ENCODE data around the gene CYP1A2. TPM values are rescaled to one million over a fixed set of nuclear protein-coding genes. Genes with fewer than 3 reads are reported as not detected.
A peak's percentile ranks its signal among the peaks of the same experiment; 100 is the strongest.

The CYP1A2 gene
- total and polyA plus RNA-seq, 9 of the 15 experiments (the other 6 are each of a cell fraction or from before 2014, with no cell fraction given) = not detected

DNA sequence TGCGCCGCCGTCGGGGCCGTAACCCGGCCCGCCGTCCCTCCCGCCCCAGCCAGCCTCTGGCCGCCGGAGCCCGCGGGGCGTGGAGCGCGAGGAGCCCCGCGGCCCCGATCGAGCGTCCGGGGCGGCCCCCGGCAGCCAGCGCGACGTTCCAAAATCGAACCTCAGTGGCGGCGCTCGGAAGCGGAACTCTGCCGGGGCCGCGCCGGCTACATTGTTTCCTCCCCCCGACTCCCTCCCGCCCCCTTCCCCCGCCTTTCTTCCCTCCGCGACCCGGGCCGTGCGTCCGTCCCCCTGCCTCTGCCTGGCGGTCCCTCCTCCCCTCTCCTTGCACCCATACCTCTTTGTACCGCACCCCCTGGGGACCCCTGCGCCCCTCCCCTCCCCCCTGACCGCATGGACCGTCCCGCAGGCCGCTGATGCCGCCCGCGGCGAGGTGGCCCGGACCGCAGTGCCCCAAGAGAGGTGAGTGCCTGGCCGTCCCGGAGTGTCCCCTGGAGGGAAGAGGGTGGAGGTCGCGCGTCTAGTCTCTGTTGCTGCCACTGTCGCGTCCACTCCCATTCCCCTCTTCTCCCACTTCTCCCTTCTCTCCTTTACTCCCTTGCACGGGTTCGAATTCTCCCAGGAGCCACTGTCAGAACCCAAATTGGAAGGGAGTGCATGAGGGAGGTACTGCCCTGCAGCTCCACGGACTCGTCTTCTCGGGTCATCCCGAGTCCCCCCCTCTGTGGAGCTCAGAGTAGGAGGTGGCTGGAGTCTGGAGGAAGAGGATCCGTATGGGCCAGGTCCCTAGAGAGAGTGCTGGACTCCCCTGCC, 33.8 kb downstream of the CYP1A2 start (continued):
- TF ChIP-seq TCFL5 (CRISPR knock-in tag; conservative IDR thresholded peaks at IDR 0.05) = no peak
- TF ChIP-seq, protein P1, sequence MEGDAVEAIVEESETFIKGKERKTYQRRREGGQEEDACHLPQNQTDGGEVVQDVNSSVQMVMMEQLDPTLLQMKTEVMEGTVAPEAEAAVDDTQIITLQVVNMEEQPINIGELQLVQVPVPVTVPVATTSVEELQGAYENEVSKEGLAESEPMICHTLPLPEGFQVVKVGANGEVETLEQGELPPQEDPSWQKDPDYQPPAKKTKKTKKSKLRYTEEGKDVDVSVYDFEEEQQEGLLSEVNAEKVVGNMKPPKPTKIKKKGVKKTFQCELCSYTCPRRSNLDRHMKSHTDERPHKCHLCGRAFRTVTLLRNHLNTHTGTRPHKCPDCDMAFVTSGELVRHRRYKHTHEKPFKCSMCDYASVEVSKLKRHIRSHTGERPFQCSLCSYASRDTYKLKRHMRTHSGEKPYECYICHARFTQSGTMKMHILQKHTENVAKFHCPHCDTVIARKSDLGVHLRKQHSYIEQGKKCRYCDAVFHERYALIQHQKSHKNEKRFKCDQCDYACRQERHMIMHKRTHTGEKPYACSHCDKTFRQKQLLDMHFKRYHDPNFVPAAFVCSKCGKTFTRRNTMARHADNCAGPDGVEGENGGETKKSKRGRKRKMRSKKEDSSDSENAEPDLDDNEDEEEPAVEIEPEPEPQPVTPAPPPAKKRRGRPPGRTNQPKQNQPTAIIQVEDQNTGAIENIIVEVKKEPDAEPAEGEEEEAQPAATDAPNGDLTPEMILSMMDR (IDR thresholded peaks at IDR 0.05 in 2 of 3, conservative IDR thresholded peaks at IDR 0.05 in 1 of 3; ENCODE audit: insufficient read depth in 2 of 3, low read depth in 1 of 3, low read length in 3 of 3) = no peak
- TF ChIP-seq TBP (optimal IDR thresholded peaks at IDR 0.05; ENCODE audit: low read depth, low read length) = no peak
- TF ChIP-seq CXXC5 (CRISPR knock-in tag; IDR thresholded peaks at IDR 0.05) = no peak
- TF ChIP-seq PCBP1 (IDR thresholded peaks at IDR 0.05; ENCODE audit: low read depth, low read length, poor library complexity, severe bottlenecking) = peak; percentile 29
- TF ChIP-seq, protein P2, sequence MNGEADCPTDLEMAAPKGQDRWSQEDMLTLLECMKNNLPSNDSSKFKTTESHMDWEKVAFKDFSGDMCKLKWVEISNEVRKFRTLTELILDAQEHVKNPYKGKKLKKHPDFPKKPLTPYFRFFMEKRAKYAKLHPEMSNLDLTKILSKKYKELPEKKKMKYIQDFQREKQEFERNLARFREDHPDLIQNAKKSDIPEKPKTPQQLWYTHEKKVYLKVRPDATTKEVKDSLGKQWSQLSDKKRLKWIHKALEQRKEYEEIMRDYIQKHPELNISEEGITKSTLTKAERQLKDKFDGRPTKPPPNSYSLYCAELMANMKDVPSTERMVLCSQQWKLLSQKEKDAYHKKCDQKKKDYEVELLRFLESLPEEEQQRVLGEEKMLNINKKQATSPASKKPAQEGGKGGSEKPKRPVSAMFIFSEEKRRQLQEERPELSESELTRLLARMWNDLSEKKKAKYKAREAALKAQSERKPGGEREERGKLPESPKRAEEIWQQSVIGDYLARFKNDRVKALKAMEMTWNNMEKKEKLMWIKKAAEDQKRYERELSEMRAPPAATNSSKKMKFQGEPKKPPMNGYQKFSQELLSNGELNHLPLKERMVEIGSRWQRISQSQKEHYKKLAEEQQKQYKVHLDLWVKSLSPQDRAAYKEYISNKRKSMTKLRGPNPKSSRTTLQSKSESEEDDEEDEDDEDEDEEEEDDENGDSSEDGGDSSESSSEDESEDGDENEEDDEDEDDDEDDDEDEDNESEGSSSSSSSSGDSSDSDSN (IDR thresholded peaks at IDR 0.05; ENCODE audit: borderline replicate concordance in 1 of 2, low read depth in 2 of 2, low read length in 2 of 2) = 0 out of 4 replicates have a peak, but pooled peaks of 1 of the 2 experiments have one; percentile 54
- TF ChIP-seq, protein P3, sequence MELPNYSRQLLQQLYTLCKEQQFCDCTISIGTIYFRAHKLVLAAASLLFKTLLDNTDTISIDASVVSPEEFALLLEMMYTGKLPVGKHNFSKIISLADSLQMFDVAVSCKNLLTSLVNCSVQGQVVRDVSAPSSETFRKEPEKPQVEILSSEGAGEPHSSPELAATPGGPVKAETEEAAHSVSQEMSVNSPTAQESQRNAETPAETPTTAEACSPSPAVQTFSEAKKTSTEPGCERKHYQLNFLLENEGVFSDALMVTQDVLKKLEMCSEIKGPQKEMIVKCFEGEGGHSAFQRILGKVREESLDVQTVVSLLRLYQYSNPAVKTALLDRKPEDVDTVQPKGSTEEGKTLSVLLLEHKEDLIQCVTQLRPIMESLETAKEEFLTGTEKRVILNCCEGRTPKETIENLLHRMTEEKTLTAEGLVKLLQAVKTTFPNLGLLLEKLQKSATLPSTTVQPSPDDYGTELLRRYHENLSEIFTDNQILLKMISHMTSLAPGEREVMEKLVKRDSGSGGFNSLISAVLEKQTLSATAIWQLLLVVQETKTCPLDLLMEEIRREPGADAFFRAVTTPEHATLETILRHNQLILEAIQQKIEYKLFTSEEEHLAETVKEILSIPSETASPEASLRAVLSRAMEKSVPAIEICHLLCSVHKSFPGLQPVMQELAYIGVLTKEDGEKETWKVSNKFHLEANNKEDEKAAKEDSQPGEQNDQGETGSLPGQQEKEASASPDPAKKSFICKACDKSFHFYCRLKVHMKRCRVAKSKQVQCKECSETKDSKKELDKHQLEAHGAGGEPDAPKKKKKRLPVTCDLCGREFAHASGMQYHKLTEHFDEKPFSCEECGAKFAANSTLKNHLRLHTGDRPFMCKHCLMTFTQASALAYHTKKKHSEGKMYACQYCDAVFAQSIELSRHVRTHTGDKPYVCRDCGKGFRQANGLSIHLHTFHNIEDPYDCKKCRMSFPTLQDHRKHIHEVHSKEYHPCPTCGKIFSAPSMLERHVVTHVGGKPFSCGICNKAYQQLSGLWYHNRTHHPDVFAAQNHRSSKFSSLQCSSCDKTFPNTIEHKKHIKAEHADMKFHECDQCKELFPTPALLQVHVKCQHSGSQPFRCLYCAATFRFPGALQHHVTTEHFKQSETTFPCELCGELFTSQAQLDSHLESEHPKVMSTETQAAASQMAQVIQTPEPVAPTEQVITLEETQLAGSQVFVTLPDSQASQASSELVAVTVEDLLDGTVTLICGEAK (IDR thresholded peaks at IDR 0.05) = 0 out of 2 replicates have a peak, but pooled peaks have one; percentile 11
- TF ChIP-seq, protein P3 (CRISPR knock-in tag; IDR thresholded peaks at IDR 0.05) = no peak
- peak; percentile 10 to 28; a peak in 1 of 4 replicates for TF ChIP-seq SIN3A (IDR thresholded peaks at IDR 0.05; ENCODE audit: borderline replicate concordance in 2 of 2, control insufficient read depth in 1 of 2, low read depth in 2 of 2, low read length in 2 of 2)

Measured in K562 (cell line).